ENCODE measurements around the gene ADK. TPM values are rescaled to one million over a fixed set of nuclear protein-coding genes. Genes with fewer than 3 reads are reported as not detected.

Gene ADK
- total RNA-seq, 1 donor from 2014 or later, result 31.9 TPM

DNA sequence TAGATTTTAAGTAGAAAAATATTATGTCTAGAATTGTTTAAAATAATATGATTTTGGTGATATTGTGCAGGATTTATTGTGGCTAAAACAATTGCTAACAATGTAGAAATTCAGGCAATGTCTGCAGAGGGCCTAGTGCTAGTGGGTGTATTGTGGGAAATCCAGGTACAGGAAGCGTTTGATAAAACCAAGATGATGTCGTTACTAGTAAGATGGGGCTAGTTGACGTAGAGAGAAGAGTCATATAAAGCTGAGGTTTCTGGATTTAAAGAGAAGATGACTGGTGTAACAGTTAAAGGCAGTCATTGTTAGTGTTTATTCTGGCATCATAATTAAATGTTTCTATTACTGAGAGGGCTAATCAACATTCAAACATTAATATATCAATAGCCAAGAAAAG lies 43.5 kb downstream of the ADK start:
- Mint-ChIP-seq H3K4me3 (ENCODE audit: unreplicated experiment) (no peak overlapping the region), H3K27ac (ENCODE audit: unreplicated experiment) (peak overlapping the region; percentile 8), H3K4me1 (ENCODE audit: low read depth) (peaks cover 43% of the 10 kb centered on the region), H3K9me3 (ENCODE audit: low read depth) (no peaks in the 10 kb centered on the region), H3K27me3 (ENCODE audit: low read depth) (no peaks in the 10 kb centered on the region), H3K36me3 (ENCODE audit: low read depth) (no peaks in the 10 kb centered on the region)
- TF ChIP-seq, protein P1, sequence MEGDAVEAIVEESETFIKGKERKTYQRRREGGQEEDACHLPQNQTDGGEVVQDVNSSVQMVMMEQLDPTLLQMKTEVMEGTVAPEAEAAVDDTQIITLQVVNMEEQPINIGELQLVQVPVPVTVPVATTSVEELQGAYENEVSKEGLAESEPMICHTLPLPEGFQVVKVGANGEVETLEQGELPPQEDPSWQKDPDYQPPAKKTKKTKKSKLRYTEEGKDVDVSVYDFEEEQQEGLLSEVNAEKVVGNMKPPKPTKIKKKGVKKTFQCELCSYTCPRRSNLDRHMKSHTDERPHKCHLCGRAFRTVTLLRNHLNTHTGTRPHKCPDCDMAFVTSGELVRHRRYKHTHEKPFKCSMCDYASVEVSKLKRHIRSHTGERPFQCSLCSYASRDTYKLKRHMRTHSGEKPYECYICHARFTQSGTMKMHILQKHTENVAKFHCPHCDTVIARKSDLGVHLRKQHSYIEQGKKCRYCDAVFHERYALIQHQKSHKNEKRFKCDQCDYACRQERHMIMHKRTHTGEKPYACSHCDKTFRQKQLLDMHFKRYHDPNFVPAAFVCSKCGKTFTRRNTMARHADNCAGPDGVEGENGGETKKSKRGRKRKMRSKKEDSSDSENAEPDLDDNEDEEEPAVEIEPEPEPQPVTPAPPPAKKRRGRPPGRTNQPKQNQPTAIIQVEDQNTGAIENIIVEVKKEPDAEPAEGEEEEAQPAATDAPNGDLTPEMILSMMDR (IDR thresholded peaks at IDR 0.05), result no peak
- DNase-seq (ENCODE audit: low spot score), result no peak

DNA sequence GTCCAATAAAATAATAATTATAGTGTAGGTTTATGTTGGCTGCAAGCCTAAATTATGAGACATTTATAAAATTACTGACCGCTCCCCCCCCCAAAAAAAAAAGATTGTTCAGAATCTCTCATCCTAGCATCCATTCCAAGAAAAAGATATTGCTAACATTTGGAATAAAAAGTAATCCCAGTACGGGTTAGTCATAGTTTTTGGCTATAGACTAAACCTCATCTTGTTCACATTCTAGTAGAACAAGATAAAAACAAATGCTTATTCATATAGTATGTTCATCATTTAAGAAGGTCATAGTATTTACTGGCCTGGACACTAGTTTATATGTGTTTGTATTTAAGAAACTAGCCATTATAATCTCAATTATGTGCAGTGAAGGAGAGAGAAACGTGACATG lies 44.0 kb downstream of the ADK start:
- Mint-ChIP-seq H3K36me3 (ENCODE audit: low read depth) (no peaks in the 10 kb centered on the region), H3K4me1 (ENCODE audit: low read depth) (peaks cover 39% of the 10 kb centered on the region), H3K27ac (ENCODE audit: unreplicated experiment) (peak overlapping the region; percentile 6), H3K4me3 (ENCODE audit: unreplicated experiment) (no peak overlapping the region), H3K27me3 (ENCODE audit: low read depth) (no peaks in the 10 kb centered on the region), H3K9me3 (ENCODE audit: low read depth) (no peaks in the 10 kb centered on the region)
- DNase-seq (ENCODE audit: low spot score), result no peak
- TF ChIP-seq, protein P1 (IDR thresholded peaks at IDR 0.05), result no peak

DNA sequence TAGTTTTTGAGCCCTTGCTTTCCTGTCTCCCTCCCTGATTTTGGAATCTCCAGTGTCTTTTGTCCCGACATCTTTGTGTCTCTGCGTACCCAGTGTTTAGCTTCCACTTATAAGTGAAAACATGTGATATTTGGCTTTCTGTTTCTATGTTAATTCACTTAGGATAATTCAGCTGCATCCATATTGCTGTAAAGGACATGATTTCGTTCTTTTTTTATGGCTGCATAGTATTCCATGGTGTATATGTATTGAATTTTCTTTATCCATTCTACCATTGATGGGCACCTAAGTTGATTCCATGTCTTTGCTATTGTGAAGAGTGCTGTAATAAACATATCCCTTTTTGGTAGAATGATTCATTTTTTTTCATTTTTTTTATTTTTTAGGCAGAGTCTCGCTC lies 48.3 kb downstream of the ADK start:
- no peaks in the 10 kb centered on the region for H3K27me3 Mint-ChIP-seq (ENCODE audit: low read depth)
- TF ChIP-seq, protein P1 (IDR thresholded peaks at IDR 0.05), result no peak
- no peaks in the 10 kb centered on the region for H3K36me3 Mint-ChIP-seq (ENCODE audit: low read depth)
- no peak overlapping the region for H3K27ac Mint-ChIP-seq (ENCODE audit: unreplicated experiment)
- DNase-seq (ENCODE audit: low spot score), result no peak
- H3K4me3 Mint-ChIP-seq (ENCODE audit: unreplicated experiment), result no peak overlapping the region
- H3K4me1 Mint-ChIP-seq (ENCODE audit: low read depth), result peaks cover 15% of the 10 kb centered on the region
- H3K9me3 Mint-ChIP-seq (ENCODE audit: low read depth), result no peaks in the 10 kb centered on the region

DNA sequence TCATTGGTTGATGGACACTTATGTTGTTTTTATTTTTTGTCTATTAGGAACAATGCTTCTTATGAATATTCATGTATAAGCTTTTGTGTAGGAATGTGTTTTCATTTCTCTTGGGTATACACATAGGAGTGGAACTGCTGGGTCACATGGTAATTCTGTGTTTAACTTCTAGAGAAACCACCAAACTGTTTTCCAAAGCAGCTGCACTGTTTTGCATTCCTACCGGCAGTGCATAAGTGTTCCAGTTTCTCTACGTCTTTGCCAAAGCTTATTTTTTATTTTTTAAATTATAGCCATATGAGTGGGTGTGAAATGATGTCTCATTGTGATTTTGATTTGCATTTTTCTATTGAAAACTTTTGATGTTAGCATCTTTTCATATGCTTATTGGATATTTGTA lies 51.3 kb downstream of the ADK start:
- Mint-ChIP-seq H3K9me3 (ENCODE audit: low read depth) (no peaks in the 10 kb centered on the region), H3K27ac (ENCODE audit: unreplicated experiment) (no peak overlapping the region), H3K36me3 (ENCODE audit: low read depth) (peaks cover 1% of the 10 kb centered on the region), H3K4me3 (ENCODE audit: unreplicated experiment) (no peak overlapping the region), H3K4me1 (ENCODE audit: low read depth) (no peaks in the 10 kb centered on the region), H3K27me3 (ENCODE audit: low read depth) (no peaks in the 10 kb centered on the region)
- TF ChIP-seq, protein P1 (IDR thresholded peaks at IDR 0.05), result no peak
- DNase-seq (ENCODE audit: low spot score), result no peak

DNA sequence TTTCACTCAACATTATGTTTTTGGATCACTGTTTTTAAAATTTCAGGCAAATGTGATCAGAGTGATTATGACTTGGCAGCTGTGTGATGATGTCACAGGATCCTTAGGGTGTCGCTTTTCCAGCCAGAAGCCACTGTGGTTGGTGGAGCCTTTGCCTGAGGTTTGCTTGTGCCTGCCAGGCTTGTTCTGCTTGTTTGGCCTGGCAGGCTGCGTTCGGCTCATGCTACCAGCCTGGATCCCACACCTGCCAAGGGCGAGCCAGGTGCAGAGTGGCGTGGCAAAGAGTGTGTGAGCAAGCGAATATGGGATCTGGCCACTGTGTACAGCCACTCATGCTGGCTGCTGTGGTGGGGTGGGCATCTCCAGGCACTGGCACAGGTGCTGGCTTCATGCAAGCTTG lies 55.7 kb downstream of the ADK start:
- Mint-ChIP-seq H3K27ac (ENCODE audit: unreplicated experiment) (no peak overlapping the region), H3K4me3 (ENCODE audit: unreplicated experiment) (no peak overlapping the region), H3K4me1 (ENCODE audit: low read depth) (no peaks in the 10 kb centered on the region), H3K36me3 (ENCODE audit: low read depth) (peaks cover 1% of the 10 kb centered on the region), H3K9me3 (ENCODE audit: low read depth) (no peaks in the 10 kb centered on the region), H3K27me3 (ENCODE audit: low read depth) (no peaks in the 10 kb centered on the region)
- TF ChIP-seq, protein P1 (IDR thresholded peaks at IDR 0.05), result no peak
- DNase-seq (ENCODE audit: low spot score), result no peak

All from chondrocyte (in vitro differentiated cells).